GM19395 (cell line): ENCODE measurements around the gene TEKT3.

Source experiments
- ATAC-seq: cut with Tn5 transposase; IDR thresholded peaks from one replicate; pipeline ENCODE4 v1.9.1; 2021; ENCODE audit warnings: mild to moderate bottlenecking, moderate library complexity; ENCODE audit not compliant: unreplicated experiment

TEKT3 gene

GRCh38 chr17:15298176-15298575 is 43.2 kb downstream of the TEKT3 start:
- ATAC-seq, result no peak

- ATAC-seq, result no peak
Measured at GRCh38 chr17:15293558-15293957, 47.8 kb downstream of the TEKT3 start.

GRCh38 chr17:15291674-15292361 is 49.6 kb downstream of the TEKT3 start:
- ATAC-seq, result no peak

GRCh38 chr17:15290605-15291004 is 50.8 kb downstream of the TEKT3 start:
- ATAC-seq, result no peak

- no peak for ATAC-seq
Measured at GRCh38 chr17:15289285-15290183, 51.9 kb downstream of the TEKT3 start.

GRCh38 chr17:15288859-15289258 is 52.5 kb downstream of the TEKT3 start:
- no peak for ATAC-seq

- no peak for ATAC-seq
Measured at GRCh38 chr17:15287538-15288267, 53.7 kb downstream of the TEKT3 start.

- no peak for ATAC-seq
Measured at GRCh38 chr17:15285466-15285865, 55.9 kb downstream of the TEKT3 start.

- no peak for ATAC-seq
Measured at GRCh38 chr17:15284537-15284936, 56.9 kb downstream of the TEKT3 start.

- no peak for ATAC-seq
Measured at GRCh38 chr17:15284107-15284506, 57.3 kb downstream of the TEKT3 start.

- no peak for ATAC-seq
Measured at GRCh38 chr17:15281909-15282308, 59.5 kb downstream of the TEKT3 start.

- no peak for ATAC-seq
Measured at GRCh38 chr17:15278924-15279477, 62.4 kb downstream of the TEKT3 start.

- ATAC-seq, result no peak
Measured at GRCh38 chr17:15278380-15278779, 63.0 kb downstream of the TEKT3 start.

- no peak for ATAC-seq
Measured at GRCh38 chr17:15274017-15274416, 67.4 kb downstream of the TEKT3 start.

- no peak for ATAC-seq
Measured at GRCh38 chr17:15273141-15273793, 68.1 kb downstream of the TEKT3 start.

GRCh38 chr17:15271741-15272140 is 69.7 kb downstream of the TEKT3 start:
- ATAC-seq, result no peak

- ATAC-seq, result no peak
Measured at GRCh38 chr17:15270628-15271381, 70.6 kb downstream of the TEKT3 start.

- no peak for ATAC-seq
Measured at GRCh38 chr17:15269780-15270089, 71.7 kb downstream of the TEKT3 start.

- no peak for ATAC-seq
Measured at GRCh38 chr17:15269087-15269779, 72.2 kb downstream of the TEKT3 start.

- ATAC-seq, result no peak
Measured at GRCh38 chr17:15268461-15268860, 72.9 kb downstream of the TEKT3 start.
